GM18868 (cell line): ENCODE data around the gene TSPYL2.

Source experiments
- ATAC-seq: cut with Tn5 transposase; IDR thresholded peaks from one replicate; pipeline ENCODE4 v1.9.1; 2021; ENCODE audit warnings: mild to moderate bottlenecking, moderate library complexity; ENCODE audit not compliant: unreplicated experiment

Gene TSPYL2

GRCh38 chrX:53081925-53082772 is at the start of gene TSPYL2:
Gene TSPYL2 (plus strand): TSS chrX:53082367. CDS start chrX:53082499, 132 bp downstream.
- peak; percentile 93 for ATAC-seq

DNA sequence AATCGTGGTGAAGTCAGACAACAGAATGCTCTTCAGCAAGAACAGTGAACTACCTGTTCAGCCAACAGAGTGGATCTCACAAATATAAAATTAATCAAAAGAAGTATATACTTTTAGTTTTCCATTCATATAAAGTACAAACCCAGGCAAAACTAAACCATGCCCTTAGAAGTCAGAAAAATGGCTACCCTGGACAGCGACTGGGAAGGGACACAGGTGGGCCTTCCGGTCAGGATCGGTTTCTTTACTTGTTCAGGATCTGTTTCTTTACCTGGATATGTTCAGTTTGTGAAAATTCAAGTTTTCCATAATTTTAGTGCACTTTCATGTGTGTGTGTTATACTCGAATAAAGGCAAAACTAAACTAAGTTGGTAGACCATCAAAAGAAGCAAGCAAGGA is 46.0 kb upstream of the TSPYL2 start:
- ATAC-seq = no peak

GRCh38 chrX:53039236-53039635 is 42.9 kb upstream of the TSPYL2 start:
- ATAC-seq = no peak

DNA sequence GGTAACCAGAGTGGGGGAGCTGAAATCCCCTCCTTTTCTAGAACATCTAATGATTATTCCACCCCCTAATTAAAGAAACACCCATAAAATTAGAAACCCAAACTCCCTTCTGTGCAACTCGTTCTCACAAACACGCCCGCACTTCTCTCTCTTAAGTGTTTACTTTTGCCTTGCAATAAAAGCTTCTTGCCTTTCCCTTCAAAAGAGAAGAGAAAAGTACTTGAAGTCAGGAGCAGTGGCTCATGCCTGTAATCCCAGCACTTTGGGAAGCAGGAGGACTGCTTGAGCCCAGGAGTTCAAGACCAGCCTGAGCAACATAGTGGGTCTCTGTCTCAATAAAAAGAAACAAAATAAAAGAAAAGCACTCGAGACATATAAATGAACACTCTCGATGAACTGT is 37.2 kb upstream of the TSPYL2 start:
- ATAC-seq = no peak

- ATAC-seq = no peak
These were observed 34.9 kb upstream of the TSPYL2 start for GRCh38 chrX:53047228-53047627.

DNA sequence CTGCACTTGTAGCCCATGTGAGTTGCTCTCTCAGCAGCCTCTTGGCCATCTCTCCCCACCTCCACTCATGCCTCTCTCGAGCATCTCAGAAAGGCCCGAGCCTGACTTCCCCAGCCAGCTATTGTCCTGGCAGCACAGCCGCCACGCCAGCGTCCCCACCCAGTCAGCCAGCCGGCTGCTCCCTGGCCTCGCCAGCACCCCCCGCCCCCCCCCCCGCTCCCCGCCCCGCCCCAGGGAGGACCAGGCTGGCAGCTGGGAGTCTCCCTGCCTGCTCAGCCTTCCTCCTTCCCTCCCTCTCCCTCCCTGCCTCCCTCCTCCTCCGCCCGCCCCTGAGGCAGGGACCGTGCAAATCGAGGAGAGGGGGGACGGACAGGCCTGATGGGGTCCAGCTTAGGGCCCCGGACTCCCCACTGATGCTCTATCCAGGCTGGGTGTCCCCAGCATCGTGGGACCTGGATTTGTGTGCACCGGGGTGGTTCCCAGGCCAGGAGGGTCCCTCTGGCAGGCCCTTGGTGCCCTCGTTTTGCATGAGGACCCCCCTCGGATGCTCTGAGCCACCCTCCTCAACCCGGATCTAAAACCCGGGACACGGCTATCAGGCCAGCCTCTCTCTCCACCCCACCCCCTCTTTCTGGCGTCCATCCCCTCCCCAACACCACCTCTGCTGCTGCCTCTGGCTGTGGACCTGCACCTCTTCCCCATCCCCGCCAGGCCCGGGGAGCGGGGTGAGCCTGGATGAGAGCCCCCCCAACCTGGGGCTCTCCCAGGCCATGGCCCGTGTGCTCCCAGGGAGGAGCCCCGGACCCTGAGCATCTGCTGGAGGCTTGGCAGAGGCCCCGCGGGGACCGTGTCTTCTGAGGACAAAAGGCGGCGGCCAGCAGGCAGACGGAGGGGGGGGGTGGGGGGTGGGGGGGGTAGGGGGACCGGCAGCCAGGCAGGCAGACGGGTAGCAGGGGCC is 33.7 kb upstream of the TSPYL2 start, which contains the start of gene GPR173:
TSS of gene GPR173 (plus strand) at position 621 of the 958 bp plus-strand sequence. CDS start 27,833 bp downstream, outside the sequence.
- no peak for ATAC-seq

DNA sequence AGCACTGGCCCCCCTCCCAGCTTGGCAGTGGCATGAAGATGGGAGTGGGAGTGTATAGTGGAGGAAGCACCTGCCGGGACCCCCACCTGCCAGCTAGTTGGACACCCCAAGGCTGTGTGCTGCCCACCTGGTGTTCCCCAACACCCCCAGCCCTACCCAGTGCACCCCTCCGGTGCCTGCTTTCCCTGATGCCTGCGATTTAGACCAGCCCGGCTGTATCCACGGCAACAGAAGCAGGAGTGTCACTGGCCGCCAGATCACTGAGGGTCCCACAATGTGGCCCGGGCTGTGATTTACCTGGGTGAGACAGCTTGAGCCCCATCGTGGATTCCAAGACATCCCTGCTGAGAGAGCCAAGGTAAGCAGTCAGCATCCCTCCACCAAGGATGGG is 33.0 kb upstream of the TSPYL2 start:
- no peak for ATAC-seq

GRCh38 chrX:53050841-53051240 is 31.3 kb upstream of the TSPYL2 start:
- ATAC-seq = no peak

DNA sequence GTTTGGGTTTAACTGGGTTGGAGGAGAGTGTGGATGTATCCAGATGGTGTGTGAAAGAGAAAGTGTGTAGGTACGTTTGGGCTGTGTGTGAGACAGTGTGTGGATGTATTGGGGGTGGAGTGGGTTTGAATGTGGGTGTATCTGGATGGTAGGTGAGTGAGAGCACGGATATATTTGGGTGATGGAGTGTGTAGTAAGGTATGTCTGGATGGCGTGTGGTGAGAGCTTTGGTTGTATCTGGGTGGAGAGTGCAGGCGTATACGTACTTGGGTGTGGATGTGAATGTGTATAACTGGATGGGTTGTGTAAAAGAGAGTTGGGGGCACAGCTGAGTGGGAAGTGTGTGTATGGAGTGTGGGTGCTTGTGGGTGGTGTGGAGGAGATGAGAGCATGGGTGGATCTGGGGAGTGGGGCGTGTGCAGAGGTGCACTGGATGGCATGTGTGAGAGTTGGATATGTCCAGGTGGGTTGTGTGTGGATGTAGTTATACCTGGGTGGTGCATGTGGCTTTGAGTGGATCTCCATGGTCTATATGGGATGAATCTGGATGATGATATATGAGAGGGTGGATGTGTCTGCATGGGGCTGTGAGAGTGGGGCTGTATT is 26.8 kb upstream of the TSPYL2 start:
- no peak for ATAC-seq

DNA sequence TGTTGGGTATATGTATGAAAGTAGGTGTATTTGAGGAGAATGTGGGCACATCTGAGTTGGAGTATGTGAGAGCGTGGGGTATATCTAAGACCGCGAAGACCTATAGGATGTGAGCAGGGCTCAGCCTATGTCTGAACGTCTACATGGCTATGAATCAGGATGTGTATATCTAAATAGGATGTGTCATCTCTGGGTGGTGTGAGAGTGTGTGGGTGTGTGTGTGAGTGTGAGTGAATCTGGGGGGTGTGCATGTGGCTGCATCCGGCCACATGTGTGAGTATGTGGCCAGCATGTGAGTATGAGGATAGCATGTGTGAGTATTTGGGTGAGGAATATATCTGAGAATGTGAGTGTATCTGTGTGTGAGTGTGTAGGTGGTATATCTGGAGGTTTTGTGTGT is 25.9 kb upstream of the TSPYL2 start:
- ATAC-seq = no peak

DNA sequence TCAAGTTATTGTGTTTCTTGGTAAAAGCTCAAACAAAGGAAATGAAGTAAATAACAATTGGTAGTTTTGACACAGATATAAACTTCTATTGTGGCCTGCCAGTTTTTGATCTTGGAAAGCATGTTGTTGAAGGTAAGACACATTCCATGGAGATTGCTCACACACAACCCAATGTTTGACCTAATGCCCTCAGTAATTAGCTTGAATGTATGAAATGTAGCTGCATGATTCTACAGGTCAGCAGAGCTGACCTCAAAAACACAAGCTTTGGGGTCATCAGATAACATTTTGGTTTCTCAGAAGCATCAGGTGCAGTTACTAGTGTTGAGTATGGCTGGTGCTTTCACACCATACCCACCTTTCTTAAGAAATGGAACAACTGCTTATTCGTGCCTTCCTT is 17.1 kb upstream of the TSPYL2 start:
- ATAC-seq = no peak

DNA sequence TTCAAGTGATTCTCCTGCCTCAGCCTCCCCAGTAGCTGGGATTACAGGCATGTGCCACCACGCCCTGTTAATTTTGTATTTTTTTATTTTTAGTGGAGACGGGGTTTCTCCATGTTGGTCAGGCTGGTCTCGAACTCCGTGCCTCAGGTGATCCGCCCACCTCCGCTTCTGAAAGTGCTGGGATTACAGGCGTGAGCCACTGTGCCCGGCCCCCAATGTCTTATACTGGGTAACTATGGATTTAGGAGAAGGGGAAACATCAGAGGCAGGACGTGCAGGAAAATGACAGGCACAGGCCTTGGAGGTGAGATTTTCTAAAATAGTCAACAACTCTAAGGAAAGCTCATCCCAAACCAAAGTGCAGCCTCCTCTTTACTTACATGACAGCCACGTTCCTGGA is 11.1 kb upstream of the TSPYL2 start:
- ATAC-seq = no peak

DNA sequence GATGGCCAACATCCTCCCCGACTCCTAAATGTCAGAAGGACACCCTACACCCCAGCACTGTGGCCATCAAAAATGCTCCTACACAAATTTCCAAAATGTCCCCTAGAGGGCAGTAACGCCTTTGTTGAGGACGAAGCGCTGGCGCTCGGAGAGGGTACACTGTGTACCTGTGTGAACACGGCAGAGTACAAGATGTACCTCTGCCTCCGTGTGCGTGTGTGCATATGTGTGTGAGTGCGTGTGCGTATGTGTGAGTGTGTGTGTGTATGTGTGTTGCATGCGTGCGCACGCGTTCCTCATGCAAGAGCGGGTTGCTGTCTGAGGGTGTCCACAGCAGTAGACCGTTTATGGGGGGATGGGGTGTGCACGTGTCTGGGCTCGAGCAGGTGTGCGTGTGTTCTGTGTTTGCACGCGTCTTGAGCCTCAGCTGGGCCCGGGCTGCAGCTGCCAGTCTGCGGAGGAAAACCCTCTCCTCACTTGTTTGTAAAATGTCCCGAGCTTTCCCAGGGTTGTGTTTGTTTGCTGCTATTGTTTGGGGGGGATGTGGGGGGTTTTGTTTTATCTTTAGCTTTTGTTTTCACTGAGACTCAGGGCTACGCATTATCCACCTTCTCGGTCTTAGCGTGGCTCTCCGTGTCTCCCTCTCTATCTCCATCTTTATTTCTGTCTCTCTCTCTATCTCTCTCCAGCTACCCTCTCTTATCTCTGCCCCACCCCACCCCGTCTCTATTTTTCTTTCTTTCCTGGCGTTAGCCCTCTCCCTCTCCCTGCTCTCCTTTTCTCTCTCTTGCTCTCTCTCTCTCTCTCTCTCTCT is 10.4 kb upstream of the TSPYL2 start:
- peak; percentile 87 for ATAC-seq

DNA sequence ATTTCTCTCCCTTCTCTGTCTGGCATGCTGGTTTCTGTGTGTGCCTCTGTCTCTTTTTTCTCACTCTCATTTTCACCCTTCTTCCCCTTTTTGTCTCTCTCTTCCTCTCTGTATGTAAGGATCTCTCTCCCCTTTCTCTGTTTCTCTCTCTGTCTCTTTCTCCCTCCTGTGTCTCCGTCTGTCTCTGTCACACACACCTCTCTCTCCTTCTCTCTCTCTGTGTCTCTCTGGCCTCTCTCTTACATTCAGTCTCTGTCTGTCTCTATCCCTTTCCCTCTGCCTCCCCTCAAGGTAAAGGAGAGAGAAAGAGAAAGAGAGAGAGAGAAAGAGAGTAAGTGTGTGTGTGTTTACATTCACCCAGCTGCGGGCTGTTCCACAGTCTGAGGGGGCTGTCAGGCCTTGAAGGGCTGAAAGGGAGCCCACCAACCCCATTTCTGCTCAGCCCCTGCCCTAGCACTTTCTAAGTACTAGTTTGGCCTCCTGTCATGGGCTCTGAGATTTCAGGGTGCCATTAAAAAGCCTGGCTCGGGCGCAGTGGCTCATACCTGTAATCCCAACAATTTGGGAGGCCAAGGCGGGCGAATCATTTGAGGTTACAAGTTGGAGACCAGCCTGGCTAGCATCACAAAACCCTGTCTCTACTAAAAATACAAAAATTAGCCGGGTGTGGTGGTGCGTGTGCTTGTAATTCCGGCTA is 9.6 kb upstream of the TSPYL2 start:
- ATAC-seq = no peak

DNA sequence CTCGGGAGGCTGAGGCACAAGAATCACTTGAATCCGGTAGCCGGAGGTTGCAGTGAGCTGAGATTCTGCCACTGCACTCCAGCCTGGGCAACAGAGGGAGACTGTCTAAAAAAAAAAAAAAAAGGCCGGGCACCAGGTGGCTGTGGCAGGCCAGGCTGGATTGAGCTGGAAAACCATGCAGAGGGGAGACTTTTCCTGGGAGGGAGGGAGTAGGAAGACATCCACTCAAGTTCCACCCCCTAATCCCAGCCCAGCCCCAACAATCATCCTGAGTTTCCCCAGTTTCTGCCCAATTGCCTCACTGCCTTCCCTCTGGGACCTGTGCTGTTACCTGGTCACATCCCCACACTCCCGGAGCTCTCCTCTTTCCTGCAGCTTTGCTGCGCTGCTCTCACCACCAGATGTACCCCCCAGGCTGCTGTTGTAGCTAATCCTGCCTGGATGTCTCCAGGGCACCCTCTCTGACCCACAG is 9.0 kb upstream of the TSPYL2 start:
- ATAC-seq = no peak

GRCh38 chrX:53075011-53075410 is 7.2 kb upstream of the TSPYL2 start:
- no peak for ATAC-seq

- ATAC-seq = no peak
These were observed 5.5 kb upstream of the TSPYL2 start for GRCh38 chrX:53076671-53077070.

GRCh38 chrX:53077207-53078197 is 4.7 kb upstream of the TSPYL2 start:
- ATAC-seq = no peak
